COLO668 (cell line): ENCODE results near the gene POU1F1.
"Not testable (repeated sequence)": the region's sequence is repeated elsewhere in the genome, so short reads cannot be mapped to it uniquely, and the experiment has no call there.

ENCODE experiments used
- DNase-seq: peaks from one replicate; lab custom pipeline; 2025; ENCODE audit not compliant: unreplicated experiment; lab: John Stamatoyannopoulos, UW

POU1F1 gene

DNA sequence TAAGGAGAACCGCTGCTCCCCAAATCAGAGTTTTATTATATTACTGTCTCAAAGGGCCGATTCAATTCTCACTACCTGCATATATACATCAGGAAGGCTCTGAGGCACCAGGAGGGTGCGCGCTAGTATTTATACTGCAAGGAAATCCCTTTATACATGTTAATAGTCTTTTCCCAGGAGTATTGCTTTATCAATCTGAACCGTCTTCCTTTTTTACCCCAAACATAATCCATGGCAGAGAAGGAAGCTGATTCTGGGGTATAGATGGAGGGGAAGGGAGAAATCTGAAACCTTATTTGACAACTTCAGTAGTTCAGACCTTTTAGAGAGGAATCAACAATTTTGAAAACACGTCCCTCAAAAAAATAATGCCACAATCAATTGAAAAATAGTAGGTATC is at the start of gene POU1F1:
Gene POU1F1, minus strand, starts transcription at position 101 of the 400 bp plus-strand sequence. CDS start 122 bp downstream, outside the sequence.
- DNase-seq: no peak

DNA sequence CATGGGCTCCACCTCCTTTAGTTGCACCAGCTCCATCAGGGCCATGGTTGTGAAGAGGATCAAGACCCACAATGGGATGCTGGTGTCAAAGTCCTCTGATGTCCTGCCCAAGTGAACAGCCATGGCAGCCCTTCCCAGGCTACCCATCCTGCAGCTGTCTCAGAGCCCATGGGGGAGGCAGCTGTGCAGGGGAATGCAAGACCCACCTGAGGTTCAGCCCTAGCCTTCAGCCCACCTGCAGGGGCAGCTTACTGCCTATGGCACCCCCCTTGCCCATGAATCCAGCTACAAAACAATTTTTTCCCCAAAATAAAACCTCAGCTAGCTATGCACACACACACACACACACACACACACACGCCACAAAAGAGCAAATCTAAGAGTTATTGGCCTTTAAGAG is 48.2 kb upstream of the POU1F1 start:
- DNase-seq: no peak

GRCh38 chr3:87320756-87321626 is 44.6 kb upstream of the POU1F1 start:
- DNase-seq: no peak

- DNase-seq: no peak
Observed at GRCh38 chr3:87318617-87319021, 42.2 kb upstream of the POU1F1 start.

GRCh38 chr3:87317779-87318178 is 41.4 kb upstream of the POU1F1 start:
- no peak for DNase-seq

DNA sequence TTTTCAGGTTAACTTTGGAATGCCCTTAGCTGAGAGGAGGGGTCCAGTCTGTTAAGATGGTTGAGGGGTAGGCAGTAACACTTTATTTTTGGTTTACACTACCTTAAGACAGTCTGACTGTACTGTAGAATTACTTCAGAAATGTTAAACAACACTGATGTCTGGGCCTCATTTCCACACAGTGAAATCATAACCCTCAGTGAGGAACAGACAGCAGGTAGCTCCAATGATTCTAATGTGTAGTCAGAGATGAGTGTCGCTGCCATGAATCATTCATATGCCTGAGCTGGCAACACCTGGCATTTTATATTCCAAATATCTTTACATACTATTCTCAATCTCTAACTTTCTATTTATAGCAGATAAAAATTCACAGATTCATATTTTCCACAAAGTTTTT is 37.3 kb upstream of the POU1F1 start:
- DNase-seq: no peak

- DNase-seq: no peak
Observed at GRCh38 chr3:87311309-87311708, 34.9 kb upstream of the POU1F1 start.

DNA sequence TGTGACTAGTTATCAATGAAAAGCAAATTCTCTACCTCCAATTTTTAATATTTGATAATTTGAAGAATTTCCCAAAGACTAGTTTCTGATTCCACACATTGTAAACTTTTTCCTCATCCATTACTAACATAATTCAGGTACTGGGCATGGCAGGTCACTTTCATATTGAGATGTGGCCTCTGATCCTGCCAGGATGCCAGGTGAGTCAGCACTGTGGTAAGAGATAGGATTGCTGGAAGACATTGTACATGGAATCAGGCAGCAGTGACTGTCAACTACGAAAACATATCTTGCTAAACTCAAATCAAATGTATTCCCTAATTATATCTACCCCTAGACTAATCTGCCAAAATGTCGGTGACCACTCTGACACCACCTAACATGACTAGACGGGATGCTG is 33.2 kb upstream of the POU1F1 start:
- DNase-seq: no peak

DNA sequence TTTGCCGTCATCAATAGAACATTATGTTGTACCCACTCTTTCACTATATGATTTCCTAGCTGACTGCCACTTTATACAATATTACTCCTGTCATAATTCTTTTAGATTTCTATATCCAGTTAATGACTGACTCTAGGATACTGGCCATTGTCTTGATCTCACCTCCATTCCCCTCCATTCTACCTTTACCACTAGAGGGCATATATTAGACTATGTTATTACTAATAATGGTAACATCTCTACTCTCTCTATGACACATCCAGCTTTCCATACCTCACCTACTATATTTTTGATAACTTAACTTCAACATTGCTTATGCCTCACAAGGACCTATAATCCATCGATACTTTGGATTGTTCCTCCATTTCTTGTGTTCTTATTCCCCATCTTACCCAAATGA is 31.4 kb upstream of the POU1F1 start:
- no peak for DNase-seq

DNA sequence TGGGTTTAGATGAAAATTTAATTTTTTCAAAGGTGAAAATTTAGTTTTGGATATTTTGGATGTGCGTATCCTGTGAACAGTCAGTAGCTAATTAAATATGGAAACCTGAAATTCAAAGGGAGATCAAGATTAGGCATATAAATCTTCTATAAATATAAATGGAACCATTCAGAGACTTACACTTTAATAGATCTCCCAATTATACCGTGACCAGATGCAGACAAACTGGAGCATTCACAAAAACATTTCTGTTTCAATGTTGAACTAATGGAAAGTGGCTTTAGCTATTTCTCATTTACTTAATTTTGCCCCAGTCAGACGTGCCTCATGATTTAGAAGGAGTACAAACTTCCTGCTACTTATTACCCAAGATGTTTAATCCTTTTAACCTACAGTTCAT is 29.1 kb upstream of the POU1F1 start:
- no peak for DNase-seq

- DNase-seq: not testable (repeated sequence)
Observed at GRCh38 chr3:87305031-87305430, 28.6 kb upstream of the POU1F1 start.

DNA sequence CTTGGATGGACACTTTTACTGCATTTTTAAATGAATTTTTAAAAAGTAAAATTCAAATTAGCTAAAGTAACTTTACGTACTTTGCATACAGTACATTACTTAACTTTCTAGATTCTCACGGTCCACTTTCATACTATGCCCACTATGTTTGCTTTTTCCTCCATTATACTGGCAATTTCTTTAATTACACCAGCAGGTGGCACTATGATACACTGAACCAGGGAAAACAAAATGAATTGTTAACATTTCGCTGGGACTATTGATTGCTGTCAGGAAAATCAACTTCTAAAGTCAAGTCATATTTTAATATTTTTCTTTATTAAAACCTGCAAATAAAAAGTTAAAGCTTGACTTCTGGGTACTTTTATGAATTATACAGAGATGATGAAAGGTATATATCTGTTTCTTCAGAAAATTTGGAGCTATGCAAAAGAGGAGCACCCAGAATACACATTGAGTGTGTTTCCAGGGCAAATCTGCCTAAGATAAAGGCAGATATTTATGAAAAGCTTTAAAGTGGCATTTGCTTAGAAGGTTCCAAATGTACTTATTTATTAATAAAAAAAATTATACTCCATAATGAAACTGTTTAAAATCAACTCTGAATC is 21.8 kb upstream of the POU1F1 start:
- DNase-seq: no peak

GRCh38 chr3:87288446-87288845 is 12.1 kb upstream of the POU1F1 start:
- no peak for DNase-seq

DNA sequence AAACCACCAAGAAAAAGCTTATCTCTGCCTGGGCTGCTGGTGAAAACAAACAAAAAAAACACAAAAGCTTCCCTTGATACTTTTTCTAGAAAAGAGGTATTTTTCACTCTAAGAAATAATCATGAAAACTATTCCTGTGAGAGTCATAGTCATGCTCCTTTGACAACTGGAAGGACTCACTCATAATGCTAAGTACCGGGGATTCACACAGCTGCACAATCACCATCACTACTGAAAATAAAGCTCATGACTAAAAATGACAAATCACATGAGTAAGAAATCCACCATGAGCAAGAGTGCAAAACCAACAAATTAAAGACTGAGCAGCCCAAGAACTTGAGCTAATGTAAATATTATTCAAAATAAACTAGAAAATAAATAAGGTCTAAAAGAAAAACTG is 10.6 kb upstream of the POU1F1 start:
- DNase-seq: no peak

- DNase-seq: no peak
Observed at GRCh38 chr3:87272718-87273341, 3.6 kb downstream of the POU1F1 start.

- no peak for DNase-seq
Observed at GRCh38 chr3:87270908-87271700, 5.3 kb downstream of the POU1F1 start.

GRCh38 chr3:87269723-87270122 is 6.7 kb downstream of the POU1F1 start:
- no peak for DNase-seq

DNA sequence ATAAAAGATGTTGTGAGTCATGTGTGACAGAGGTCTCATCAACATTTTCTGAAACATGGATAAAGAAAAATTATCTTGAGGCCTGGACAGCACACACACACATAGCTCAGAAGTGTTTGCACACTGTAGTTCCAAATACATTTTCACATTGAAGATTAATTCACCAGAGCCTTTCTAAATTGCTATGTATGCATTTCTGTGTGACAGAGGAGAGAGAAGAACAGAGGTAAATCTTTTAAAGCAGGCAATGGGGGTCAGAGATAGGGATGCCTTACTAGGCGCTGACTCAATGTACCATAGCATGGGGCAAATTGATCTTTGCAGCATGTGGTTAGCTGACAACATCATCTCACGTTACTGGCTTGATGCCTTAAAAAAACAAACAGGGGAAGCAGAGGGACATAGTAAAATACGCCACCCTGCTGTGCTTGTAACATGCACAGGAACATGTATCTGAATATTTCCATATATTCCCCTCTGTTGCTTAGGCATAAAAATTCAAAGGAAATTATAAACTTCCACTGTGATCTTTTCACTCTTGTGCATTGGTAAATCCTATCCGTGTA is 7.7 kb downstream of the POU1F1 start:
- DNase-seq: no peak

- no peak for DNase-seq
Observed at GRCh38 chr3:87267953-87268645, 8.3 kb downstream of the POU1F1 start.

DNA sequence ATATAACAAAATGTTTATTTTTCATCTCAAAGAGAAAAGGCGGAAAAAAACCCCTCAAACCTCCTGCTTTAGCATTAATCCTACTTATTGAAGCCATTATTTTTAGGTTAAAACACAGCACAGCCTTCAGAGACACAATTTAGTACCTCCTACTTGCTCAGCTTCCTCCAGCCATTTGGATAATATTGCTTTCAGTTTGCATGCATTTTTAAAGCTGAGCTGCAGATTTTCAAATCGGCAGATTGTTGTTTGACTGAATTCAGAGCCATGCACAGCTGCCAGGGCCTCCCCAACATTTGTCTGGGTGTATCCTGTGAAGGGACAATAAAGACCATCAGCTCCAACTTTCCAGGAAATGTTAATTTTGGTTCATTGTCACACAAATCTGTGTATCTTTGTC is 14.5 kb downstream of the POU1F1 start:
- DNase-seq: no peak
